Stimulated activated naive CD4-positive, alpha-beta T cell treated with Interleukin-2 at 50 U/mL for 16 hours (primary cell): ENCODE measurements around the gene ZBED6.
"Not testable (repeated sequence)": the region's sequence is repeated elsewhere in the genome, so short reads cannot be mapped to it uniquely, and the experiment has no call there.

ENCODE experiments used
- DNase-seq: peaks from one replicate; lab custom pipeline; 2025; lab: John Stamatoyannopoulos, UW

Gene ZBED6, protein sequence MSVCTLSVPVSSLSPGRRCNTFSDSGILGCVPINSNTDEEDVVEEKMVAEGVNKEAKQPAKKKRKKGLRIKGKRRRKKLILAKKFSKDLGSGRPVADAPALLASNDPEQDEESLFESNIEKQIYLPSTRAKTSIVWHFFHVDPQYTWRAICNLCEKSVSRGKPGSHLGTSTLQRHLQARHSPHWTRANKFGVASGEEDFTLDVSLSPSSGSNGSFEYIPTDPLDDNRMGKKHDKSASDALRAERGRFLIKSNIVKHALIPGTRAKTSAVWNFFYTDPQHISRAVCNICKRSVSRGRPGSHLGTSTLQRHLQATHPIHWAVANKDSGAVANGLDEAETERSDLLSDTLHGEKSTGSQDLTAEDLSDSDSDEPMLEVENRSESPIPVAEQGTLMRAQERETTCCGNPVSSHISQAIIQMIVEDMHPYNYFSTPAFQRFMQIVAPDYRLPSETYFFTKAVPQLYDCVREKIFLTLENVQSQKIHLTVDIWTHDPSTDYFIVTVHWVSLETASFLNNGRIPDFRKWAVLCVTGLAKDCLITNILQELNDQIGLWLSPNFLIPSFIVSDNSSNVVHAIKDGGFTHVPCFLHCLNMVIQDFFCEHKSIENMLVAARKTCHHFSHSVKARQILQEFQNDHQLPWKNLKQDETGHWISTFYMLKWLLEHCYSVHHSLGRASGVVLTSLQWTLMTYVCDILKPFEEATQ (N-terminal part only)

DNA sequence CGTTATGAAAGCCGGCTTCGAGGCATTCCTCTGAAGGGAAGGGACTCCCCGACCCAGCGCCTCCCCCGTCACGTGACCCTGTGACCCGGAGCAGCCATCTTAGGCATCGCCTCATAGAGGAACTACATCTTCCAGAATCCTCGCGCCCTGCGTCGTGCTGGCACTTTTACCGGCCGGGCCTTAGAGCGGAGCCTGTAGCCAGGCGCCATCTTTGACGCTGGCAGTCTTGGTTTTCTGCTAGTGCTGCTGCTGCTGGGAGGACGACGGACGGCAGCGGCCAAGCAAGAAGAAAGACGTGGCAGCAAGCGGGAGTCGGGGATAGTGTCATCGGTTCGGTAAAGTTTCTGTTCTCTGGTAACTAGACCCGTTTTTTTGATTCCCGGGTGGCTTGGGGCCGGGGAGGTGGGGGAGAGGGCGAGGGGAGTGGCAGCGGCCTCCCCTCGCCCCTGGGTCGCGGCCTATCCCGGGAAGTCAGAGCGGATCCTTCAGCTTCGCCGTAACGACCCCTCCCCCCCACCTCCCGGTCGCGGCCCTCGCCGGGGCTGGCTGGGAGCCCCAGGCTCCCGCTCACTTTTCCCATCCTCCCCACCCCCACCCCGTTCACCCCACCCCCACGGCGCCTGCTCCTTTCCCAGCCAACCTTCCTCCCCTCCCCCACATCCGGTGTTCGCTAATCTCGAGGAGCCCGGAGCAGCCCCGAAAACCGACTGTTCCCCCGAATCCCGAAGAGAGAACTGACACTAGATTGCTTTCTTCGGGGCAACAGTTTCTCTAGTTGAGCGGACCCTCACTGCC lies at the start of gene ZBED6, which contains the start of gene ZC3H11A:
Gene ZBED6 (plus strand): TSS at position 183 of the 795 bp plus-strand sequence. CDS start 1,900 bp downstream, outside the sequence.
Gene ZC3H11A (plus strand): TSS at position 183 of the 795 bp plus-strand sequence. CDS start 21,448 bp downstream, outside the sequence.
- DNase-seq: peak; percentile 99

DNA sequence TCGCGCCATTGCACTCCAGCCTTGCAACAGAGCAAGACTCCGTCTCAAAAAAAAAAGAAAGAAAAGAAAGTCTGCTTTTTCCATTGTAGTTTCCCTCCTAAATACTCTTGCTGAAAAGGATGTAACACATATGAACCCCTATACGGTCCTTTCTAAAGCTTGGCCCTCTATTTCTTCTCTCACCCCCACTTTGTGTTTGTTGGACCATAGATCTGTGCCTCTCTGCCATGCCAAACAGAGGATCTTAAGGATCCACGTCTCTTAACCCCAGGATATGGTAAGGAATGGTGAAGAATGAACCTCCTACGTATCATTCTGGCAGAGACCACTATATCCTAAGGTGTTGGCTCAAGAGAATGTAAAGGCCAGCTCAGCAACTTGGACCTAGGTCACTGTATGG lies 49.1 kb upstream of the ZBED6 start:
- no peak for DNase-seq

DNA sequence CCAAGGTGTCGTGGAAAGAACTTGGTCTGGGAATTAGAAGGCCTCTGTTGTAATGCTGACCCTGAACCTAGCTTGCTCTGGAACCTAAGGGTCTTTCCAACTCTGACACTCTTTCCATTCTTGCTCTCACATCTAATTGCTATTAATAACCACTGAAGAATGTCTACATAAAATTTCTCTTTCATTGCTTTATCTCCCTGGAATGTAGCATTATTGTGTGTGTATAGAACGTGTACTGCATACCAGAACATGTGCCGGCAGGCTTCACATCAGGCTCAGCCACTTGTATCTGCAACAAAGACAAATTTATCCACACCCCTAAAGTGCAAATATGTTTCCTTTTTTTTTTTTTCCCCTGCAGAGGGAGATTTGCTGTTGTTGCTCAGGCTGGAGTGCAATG lies 44.4 kb upstream of the ZBED6 start:
- no peak for DNase-seq

DNA sequence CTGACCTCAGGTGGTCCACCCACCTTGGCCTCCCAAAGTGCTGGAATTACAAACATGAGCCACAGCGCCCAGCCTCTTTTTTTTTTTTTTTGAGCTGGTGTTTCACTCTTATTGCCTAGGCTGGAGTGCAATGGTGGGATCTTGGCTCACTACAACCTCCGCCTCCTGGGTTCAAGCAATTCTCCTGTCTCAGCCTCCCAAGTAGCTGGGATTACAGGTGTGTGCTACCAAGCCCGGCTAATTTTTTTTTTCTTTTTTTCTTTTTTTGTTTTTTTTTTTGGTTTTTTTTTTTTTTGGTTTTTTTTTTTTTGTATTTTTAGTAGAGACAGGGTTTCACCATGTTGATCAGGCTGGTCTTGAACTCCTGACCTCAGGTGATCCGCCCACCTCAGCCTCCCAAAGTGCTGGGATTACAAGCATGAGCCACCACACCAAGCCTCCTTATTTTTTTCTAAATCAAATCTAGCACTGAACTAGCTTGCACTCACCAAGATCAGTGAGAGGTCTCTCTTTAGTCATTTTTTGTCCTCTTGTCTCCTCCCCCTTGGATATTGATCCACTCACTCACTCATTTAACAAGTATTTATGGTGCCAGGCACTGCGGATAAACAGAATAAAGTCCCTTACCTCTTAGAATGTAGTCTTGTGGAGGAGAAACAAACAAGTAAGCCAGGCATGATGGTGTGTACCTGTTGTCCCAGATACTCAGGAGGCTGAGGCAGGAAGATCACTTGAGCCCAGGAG lies 43.6 kb upstream of the ZBED6 start:
- not testable (repeated sequence) for DNase-seq

DNA sequence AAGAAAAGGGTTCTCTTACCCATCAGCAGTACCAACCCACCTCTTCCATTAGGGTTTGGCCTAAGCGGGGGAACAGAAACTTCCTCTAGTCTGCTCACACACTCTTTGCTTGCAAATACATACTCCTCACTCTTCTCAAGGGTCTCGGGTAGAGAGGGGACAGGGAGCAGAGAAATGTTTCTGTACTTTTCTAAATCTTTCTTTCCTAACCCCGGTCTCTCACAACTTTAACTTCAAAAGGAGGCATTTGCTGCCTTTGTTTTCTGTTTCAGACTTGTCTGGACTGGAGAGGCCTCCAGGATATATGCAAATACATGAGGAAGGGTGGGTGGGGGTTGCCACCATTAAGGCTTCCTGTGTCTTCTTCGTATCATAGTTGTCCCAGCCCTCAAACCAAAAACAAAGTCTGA lies 41.0 kb upstream of the ZBED6 start:
- DNase-seq: peak; percentile 7

DNA sequence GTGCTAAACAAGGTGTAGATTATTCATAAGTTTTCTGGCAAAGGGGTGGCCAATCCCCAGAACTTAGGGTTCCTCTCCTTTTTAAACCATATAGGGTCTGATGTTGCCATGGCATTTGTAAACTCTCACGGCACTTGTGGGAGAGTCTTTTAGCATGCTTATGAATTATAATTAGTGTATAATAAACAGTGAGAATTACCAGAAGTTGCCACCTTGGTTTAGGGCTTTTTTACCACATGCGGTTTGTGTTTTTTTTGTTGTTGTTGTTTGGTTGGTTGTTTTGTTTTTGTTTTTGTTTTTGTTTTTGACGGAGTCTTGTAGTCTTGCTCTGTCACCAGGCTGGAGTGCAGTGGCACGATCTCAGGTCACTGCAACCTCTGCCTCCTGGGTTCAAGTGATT lies 39.4 kb upstream of the ZBED6 start:
- DNase-seq: no peak

DNA sequence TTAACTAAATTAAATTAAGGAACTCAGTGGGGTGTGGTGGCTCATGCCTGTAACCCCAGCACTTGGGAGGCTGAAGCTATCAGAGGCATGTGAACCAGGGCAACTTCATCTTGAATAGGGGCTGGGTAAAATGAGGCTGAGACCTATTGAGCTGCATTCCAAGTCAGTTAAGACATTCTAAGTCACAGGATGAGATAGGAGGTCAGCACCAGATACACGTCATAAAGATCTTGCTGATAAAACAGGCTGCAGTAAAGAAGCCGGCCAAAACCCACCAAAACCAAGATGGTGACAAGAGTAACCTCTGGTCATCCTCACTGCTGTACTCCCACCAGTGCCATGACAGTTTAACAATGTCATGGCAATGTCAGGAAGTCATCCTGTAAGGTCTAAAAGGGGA lies 36.7 kb upstream of the ZBED6 start:
- DNase-seq: not testable (repeated sequence)

DNA sequence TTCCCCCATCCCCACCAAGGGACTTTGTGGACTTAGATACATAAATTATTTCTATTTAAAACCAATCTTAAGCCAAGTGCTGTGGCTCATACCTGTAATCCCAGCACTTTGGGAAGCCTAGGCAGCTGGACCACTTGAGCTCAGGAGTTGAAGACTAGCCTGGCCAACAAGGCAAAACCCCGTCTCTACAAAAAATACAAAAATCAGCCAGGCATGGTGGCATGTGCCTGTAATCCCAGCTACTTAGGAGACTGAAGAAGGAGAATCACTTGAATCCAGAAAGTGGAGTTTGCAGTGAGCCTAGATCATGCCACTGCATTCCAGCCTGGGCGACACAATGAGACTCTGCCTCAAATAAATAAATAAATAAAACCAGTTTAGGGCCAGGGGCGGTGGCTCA lies 34.9 kb upstream of the ZBED6 start:
- no peak for DNase-seq

DNA sequence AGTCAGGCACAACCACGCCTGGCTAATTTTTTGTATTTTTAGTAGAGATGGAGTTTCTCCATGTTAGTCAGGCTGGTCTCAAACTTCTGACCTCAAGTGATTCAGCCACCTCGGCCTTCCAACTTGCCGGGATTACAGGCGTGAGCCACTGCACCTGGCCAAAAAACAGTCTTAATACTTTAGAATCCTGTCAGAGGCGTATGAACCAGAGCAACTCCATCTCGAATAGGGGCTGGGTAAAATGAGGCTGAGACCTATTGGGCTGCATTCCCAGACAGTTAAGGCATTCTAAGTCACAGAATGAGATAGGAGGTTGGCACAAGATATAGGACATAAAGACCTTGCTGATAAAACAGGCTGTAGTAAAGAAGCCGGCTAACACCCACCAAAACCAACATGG lies 33.5 kb upstream of the ZBED6 start:
- DNase-seq: not testable (repeated sequence)

DNA sequence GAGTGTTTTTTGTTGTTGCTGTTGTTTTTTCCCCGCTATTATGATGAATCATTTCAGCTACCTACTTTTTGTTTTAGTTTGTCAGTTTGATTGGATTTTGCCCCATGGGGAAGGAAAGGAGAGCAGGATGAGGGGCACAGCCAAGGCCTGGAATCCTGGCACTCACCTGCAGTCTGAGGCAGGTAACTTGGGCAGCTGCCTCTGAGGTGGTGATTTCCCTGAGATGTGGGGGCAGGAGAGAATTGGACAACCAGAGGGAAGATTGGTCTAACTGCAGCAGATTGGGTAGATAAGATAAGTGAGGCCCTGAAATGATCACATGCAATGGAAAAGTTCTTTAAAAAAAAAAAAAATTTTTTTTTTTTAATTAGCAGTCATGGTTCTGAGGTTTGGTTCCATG lies 31.9 kb upstream of the ZBED6 start:
- DNase-seq: no peak

DNA sequence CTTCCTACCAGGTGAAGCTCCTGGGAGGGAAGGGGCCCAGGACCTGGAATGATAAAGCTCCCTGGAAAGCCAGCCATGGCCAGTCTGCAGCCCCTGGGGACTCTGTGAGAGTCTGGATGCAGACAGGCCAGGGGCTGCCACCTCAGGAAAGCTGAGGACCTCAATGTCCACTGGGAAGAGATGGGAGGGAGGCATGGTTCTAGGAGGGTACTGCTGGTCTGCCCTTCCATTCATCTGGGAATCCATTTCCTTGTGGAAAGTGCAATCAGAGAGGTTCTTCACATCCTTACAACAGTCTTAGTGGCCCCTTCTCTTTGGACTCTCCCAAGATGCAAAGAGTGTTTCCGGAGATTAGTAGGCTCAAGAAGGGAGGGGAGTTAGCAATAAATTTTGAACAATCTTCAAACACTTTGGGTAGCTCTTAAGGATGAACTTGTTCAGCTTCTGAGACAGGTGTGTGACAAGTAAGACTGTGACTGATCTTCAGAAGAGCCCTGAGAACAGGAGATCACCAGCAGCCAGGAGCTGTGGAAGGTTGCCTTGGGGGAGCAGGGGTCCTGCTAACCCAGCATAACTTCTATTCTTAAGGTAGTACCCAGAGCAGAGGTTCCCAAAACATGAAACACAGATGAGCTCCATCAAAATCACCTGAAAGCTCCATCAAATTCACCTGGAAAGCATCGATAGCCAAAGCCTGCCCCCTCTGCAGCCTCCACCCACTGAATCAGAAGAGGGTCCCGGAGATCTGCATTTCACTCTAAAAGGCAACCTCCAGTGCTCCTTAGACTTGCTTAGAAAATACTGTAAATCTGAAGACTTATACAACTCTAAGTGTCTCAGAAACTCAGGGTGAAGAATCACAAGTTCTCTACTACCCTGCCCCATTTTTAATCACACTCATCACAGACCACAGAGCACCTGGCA lies 31.1 kb upstream of the ZBED6 start:
- no peak for DNase-seq

DNA sequence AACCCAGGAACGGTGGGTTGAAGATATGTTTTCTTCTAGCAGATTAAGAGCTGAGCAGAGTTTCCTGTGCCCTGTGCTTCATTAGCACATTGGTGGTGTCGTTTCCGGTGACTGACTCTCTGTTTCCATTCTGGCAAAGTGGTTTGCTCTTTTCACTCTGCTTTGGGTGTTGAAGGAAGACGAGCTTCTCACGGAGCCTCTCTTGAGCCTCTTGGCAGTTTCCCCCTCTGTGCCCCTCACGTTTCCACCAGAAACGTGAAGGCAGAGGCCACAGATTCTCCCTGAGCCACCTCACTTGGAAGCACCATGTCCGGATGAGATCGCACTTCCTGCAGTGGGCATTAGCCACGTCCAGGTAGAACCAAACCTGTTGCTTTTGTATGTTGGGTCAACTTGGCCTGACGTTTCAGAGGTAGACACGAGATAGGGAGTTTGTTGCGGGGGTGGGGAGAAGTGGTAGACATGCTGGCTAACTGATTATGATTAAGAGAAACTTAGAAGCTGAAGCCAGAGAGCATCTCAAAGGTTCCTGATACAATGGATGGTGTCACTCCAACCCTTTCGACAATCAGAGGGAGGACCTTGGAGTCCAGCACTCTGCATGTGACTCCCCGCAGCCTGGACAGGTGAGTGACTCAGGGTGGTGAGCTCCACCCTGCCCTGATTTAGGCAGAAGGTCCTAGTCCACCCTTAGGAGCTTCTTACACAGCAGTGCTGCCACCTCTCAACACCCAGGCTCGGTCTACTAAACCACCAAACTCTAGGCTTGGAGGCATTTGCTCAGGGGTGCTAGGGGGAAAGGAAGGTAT lies 30.2 kb upstream of the ZBED6 start, which contains the start of gene LAX1:
Gene LAX1 (plus strand): TSS at position 155 of the 809 bp plus-strand sequence. CDS start 383 bp downstream, at position 538.
- DNase-seq: peak; percentile 81

DNA sequence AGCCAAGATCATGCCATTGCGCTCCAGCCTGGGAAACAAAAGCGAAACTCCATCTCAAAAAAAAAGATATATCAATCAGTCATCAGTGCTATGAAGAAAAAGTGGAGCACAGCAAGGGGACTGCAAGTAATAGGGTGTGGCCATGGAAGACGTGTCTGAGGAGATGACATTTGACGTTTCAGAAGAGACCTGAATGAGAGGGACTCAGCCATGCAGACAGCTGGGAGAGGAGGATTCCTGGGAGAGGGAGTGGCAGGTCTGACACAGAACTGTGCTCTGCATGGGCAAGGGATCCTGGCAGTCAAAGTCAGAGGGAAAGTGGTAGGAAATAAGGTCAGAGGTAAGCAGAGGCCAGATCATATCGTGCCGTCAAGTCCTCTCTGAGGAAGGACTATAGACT lies 27.2 kb upstream of the ZBED6 start:
- no peak for DNase-seq

DNA sequence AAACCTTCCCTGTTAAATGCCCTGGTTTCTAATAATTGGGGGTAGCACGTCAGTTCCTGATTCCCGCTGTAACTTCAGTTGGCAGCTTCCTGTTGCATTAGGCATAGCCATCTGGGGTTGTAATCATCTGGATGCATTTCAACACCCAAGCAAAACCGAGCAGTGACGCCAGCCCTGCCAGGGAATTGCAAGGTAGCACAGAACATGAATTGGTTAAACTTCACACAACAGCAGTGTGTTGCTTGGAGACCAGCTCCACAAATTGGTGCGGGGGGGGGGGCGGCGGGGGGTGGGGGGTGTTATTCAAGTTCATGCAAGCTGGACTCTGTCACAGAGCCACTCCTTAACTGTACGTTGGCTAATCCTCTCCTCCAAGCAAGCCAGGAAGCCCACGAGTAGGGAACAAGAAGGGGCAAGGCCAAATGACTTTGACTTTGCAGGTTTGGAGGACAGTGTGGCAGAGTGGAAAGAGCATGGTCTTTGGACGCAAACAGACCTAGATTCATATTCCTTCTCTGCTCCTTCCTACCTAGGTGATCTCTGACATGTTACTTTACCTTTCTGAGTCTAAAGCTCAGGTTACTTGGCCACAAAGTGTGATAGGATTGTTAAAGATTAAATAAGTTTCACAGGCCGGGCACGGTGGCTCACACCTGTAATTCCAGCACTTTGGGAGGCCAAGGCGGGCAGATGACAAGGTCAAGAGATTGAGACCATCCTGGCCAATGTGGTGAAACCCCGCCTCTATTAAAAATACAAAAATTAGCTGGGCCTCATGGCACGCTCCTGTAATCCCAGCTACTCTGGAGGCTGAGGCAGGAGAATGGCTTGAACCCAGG lies 25.7 kb upstream of the ZBED6 start:
- DNase-seq: no peak

DNA sequence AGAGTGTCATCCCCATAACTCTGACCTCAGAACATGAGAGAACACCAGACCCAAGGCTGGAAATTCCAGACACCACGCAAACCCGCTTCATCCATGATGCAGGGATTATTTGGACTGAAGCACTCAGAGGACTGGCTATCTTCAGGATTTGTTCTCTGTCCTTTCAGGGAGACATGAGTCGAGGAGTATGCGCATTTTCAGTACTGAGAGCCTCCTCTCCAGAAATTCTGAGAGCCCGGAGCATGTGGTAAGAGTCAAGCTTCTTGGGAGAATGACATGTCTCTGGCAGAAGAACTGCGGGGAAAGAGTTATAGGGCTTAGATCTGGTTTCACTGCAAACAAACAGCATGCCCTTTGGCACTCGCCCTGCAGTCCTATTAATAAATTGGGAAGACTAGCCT lies 23.5 kb upstream of the ZBED6 start:
- DNase-seq: no peak

DNA sequence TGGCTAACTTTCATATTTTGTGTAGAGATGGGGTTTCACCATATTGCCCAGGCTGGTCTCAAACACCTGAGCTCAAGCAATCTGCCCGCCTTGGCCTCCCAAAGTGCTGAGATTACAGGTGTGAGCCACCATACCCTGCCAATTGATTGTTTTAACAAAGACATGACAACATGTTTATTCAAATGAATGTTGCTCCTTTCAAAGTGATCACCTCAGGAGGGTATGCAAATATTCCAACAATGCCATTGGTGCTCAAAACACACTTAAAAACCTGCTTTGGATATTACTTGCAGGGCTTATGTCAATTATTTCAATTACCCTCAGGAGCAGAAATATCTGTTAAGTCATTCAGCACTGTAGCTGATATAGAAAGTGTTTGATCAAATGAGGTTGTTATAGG lies 22.6 kb upstream of the ZBED6 start:
- no peak for DNase-seq

DNA sequence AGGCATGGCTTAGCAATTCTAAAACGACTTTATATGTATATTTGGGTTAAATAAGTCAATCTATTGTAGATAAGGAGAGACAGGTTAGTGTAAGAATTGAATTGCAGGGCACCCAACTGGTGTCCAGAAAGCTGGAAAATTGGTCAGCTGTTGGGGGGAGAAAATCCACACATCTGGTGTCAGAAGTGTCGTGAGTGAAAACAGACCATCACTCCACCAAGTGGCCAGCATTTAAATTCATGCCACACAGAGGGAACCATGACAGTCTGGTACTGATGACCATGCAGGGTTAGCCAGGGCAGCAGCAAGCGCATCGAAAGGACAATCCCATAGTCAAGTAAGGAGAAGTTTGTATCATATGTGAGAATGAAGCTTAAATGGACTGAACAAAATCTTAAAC lies 18.8 kb upstream of the ZBED6 start:
- DNase-seq: no peak

DNA sequence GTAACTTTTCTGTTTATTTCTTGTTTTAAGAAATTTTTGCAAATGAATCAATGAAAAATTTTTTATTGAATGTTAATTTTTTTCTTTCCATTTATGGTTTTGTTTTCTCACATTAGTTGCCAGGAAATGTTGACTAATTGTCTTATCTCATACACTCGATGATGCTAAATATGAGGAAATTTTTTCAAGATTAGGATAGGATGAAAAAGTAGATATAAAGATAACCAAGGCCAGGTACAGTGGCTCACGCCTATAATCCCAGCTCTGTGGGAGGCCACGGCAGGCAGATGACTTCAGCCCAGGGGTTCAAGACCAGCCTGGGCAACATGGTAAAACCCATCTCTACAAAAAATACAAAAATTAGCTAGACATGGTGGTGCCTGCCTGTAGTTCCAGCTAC lies 17.8 kb upstream of the ZBED6 start:
- DNase-seq: no peak

DNA sequence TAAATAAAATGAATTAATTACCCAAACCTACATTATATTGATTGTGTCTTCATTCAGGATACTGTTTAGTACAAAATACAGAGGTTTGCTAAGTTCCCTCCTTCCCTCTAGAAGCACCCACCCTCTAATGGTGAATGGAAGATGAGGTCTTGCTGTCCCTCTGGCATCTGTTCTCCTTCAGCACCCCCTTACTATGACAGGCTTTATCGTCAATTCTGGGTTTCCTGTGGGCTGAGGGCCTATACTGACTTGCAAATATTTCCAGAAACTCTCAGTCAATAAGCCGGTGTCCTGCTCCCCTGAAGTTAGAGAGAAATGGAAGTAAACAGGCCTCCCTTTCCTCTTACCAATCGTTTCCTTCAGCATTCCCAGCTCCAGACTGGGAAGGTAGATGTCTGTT lies 17.3 kb upstream of the ZBED6 start:
- no peak for DNase-seq
